AG09319 (cell line): ENCODE results near the gene IFT25.
A peak's percentile ranks its signal among the peaks of the same experiment; 100 is the strongest.
"Not testable (repeated sequence)": the region's sequence is repeated elsewhere in the genome, so short reads cannot be mapped to it uniquely, and the experiment has no call there.

ENCODE experiments used
- DNase-seq: peaks from one replicate; pipeline ENCODE4 v3.0.0-alpha.2; 2010; ENCODE audit warnings: low read depth; ENCODE audit errors: extremely low read depth
- TF ChIP-seq, protein P1 (sequence below): IDR thresholded peaks from 2 replicates; pipeline ENCODE4 v1.5.1; 2011; ENCODE audit warnings: low read depth, mild to moderate bottlenecking, inconsistent platforms, low read length, moderate library complexity

Gene IFT25

DNA sequence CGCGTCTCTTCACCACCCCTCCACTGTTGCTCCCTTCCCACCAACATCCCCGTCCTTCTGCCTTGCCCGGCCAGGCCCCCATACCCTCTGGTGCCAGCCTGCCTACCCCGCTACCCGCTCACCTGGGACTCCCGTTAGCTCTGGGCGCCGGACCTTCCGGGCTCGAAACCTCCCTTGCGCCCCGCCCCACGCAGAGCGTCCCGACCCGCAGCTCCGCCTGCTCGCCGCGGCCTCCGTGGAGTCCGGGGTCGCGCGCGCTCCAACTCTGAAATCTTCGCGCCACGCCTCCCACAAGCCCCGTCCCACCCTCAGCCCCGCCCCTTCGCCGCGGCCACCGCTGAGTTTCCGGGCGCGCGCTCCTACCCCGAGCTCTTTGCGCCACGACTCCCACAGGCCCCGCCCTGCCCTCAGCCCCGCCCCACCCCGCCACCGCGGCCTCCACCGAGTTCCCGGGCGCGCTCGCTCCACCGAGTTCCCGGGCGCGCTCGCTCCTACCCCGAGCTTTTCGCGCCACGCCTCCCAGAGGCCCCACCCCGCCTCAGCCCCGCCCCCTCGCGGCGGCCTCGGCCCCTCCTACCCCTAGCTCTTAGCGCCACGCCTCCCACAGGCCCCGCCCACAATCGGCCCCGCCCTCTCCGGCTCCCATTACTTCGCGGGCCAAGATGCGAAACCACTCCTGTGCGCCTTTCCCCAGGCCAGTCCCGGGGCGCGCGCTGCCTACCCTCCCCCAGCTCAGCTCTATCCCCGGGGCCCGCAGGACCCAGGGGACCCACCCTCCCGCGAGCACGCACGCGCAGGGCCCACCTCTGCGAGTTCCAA is at the start of gene IFT25:
Gene IFT25, minus strand, starts transcription at position 267 of the 819 bp plus-strand sequence. CDS start 5,617 bp downstream, outside the sequence.
- DNase-seq, result peak; percentile 95

DNA sequence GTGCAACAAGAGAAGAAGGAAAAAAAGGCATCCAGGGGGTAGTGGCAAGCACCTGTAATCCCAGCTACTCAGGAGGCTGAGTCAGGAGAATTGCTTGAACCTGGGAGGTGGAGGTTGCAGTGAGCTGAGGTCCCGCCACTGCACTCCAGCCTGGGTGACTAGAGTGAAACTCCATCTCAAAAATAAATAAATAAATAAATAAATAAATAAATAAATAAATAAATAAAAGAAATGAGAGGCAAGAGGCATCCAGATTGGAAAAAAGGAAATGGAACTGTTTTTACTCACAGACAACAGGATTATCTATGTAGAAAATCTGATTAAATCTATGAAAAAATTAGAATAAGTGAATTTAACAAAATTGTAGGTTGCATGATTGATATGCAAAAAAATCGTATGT is 49.0 kb upstream of the IFT25 start:
- not testable (repeated sequence) for DNase-seq

More for the DNA sequence above, at the start of gene IFT25:
- TF ChIP-seq, protein P1, sequence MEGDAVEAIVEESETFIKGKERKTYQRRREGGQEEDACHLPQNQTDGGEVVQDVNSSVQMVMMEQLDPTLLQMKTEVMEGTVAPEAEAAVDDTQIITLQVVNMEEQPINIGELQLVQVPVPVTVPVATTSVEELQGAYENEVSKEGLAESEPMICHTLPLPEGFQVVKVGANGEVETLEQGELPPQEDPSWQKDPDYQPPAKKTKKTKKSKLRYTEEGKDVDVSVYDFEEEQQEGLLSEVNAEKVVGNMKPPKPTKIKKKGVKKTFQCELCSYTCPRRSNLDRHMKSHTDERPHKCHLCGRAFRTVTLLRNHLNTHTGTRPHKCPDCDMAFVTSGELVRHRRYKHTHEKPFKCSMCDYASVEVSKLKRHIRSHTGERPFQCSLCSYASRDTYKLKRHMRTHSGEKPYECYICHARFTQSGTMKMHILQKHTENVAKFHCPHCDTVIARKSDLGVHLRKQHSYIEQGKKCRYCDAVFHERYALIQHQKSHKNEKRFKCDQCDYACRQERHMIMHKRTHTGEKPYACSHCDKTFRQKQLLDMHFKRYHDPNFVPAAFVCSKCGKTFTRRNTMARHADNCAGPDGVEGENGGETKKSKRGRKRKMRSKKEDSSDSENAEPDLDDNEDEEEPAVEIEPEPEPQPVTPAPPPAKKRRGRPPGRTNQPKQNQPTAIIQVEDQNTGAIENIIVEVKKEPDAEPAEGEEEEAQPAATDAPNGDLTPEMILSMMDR, result no peak

DNA sequence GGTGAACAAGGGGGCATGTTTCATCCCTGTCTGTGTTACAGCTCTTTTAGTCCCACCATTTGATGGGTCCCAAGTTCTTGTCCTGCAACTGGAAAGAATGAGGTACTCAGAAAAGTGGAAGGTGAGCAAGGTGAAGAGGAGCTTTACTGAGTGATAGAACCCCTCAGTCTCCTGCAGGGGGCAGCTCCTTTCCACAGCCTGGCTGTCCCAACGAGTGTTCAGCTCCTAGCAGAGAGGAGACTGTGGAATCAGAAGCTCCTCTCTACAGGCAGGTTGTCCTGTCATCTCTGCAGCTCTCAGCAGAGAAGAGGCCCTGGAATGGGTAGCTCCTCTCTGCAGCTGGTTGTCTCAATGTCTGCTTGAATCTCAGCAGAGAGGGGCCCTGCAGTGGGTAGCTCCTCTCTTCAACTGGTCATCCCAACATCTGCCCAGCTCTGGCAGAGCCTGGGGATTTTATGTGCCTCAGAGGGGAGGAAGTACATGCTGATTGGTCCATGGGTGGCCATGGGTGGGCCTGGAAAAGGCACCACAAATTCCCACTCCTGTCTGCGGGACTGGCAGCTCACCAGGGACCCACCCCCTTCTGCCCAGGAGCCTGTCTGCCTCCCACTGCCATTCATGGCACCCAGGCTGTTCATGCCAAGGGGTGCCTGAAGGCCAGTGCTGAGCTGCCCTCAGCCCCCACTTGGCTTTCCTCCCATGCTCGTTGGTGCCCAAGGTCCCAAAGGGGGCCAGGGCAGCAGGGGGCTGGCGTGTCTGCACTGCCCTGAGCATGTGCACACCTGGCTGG is 46.8 kb upstream of the IFT25 start:
- no peak for DNase-seq
- TF ChIP-seq, protein P1, result no peak; the same call in none of the 2 replicates

DNA sequence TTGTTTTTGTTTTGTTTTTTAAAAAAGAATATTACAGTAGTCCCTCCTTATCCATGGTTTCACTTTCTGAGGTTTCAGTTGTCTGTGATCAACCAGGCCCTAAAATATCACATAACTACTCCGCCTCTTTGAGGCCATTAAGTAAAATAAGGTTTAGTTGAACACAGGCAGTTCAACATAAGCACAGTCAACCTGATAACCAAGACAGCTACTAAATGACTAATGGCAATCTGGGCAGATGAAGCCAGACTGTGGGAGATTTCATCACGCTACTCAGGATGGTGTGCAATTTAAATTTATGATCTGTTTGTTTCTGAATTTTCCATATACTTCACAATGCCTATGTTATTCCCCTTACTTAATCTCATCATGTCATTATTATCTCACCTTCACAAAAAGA is 42.4 kb upstream of the IFT25 start:
- DNase-seq, result no peak
- TF ChIP-seq, protein P1, result no peak

DNA sequence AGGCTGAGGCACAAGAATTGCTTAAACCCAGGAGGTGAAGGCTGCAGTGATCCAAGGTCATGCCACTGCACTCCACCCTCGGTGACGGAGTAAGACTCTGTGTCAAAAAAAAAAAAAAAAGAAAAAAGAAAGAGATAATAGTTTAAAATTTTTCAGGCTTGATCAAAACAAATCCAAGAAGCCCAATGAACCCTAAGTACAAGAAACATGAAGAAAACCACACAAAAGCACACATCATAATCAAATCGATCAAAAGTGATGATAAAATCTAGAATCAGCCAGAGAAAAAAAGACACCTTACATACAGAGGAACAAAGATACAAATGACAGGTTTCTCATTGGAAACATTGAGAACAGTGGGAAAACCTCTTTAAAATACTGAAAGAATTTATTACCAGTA is 41.0 kb upstream of the IFT25 start:
- DNase-seq, result no peak
- TF ChIP-seq, protein P1, result no peak

DNA sequence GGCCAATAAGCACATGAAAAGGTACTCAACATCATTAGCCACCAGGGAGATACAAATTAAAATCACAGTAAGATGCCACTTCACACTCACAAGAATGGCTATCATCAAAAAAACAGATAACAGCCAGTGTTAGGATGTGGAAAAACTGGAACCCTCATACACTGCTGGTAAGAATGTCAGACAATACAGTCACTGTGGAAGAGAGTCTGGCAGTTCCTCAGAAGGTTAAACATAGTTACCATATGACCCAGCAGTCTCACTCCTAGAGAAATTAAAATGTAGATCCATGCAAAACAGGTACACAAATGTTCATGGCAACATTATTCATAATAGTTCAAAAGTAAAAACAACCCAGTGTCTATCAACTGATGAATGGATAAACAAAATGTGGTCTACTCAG is 39.2 kb upstream of the IFT25 start:
- DNase-seq, result no peak
- TF ChIP-seq, protein P1, result no peak

DNA sequence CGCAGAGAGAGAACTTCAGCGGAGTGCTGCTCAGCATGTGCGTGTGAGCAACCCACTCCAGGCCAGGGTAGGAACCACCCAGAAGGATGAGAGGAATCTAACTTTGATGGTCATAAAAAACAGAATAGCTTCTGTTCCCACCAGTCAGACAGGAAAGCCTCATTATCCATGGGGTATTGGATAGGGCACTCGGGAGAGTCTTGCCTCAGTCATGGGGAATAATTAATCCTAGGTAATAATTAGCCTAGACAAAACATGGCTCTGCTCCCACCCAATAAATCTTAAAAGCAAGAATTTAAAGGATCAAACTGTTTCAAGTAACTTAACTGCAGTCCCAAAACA is 37.2 kb upstream of the IFT25 start:
- TF ChIP-seq, protein P1, result no peak
- no peak for DNase-seq
